NCI-H82 (cell line): Measurements from ENCODE around the gene NR4A1.
A peak's percentile ranks its signal among the peaks of the same experiment; 100 is the strongest.

ENCODE experiments used
- DNase-seq: peaks from one replicate; lab custom pipeline; 2025; lab: John Stamatoyannopoulos, UW

NR4A1 gene

DNA sequence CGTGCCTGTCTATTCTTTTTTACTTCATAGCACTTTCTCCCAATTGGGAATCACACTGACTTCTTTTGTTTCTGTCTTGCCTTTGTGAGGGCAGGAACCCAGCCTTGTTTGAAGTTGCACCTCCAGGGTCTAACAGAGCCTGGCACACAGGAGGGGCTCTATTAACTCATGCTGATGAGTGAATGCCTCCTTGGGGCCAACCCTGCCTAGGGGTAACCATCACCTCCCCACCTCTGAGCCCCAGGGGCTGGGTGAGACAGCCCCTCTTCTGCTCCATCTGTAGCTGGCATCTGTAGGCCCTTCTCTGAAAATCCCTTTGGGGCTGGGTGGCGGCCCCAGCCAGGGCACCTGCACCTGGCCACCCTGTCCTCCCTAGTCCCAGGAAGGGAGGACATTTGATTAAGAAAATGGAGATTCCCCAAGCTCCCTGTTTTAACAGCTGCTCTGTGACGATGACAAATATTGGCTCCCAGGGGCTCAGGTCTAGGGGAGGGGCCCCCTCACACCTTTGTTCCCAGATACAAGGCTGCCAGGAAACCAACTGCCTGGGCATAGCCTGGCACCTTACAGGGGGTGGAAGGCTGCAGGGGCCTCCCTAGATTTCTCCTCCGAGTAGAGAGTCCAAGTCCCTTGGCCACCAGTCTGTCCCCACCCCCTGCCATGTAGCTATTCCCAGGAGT, 32.7 kb upstream of the NR4A1 start:
- DNase-seq: no peak

DNA sequence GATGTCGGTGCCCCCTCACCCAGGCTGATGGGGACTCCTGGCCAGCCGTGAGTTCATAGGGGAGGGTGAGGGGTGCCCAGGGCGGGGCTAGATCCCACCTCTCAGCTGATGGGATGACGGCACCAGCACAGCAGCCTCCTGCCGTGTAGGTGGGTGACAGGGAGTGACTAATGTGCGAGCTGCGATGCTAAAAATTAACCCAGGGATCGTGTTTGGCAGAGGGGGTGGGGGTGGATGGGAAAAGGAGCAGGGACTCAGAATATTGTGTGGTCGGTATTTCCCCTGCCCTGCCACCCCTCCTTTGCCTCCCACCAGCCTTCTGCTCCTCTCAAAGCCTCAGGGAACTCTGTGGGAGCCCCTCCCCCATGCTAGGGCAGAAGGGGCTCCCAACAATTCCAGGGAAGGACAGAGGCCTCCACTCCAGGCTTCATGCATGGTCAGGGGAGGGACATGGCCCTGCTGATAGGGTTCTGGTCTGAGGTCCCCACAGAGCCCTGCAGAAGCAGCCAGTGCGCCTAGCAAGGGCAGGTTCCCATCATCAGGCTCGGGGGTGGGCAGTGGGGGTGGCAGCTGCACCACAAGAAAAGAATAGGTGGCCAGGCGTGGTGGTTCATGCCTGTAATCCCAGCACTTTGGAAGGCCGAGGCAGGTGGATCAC, 32.0 kb upstream of the NR4A1 start:
- no peak for DNase-seq

DNA sequence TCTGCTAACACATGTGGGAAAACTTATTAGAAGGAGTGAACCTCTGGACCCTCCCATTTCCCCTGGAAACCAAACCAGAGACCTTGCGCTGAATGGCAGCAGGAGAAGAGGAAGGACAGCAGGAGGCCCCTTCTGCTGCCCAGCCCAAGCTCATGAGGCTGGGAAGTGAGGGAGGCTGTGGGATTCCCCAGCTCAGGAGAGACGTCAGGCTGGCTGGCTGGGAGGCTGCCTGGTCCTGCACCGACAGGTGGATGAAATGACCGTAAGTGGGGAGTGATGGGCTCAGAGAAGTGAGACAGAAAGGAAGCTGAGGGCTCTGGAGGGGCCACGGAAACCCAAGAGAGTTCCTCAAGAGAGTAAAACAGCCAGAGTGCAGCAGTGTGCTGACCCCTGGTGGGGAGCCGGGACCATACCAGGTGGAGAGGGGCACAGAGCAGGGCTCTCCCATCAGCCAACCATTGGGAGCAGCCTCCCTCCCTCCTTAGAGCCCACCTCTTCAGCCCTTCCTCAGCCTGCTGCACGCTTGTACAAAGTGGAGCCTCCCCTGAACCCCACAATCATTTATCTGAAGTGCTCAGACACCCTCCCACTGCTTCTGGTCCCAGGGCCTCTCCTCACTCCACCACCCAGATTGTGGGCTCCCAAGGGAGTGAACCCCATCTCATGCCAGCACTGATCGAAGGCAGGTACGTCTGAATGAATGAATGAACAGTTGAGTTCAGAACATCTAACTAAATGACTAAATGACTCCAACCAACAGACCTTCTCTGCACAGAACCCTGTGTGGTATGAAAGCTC, 30.5 kb upstream of the NR4A1 start:
- DNase-seq: peak; percentile 90

DNA sequence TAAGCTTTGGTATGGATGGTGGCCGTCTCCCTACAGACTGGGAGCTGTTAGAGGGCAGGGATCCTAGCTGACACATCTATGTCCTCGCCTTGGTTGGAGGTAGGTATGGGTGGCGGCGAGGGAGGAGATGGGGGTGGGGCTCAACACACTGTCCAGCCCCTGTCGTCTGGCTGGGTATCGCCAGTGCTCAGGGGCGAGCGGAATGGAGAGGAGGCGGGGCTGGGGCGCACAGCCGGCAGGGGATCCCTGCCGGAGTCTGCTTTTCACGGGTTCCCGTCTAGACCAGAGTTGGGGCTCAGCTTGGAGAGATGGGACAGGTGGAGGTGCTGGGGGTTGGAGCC, 28.4 kb upstream of the NR4A1 start:
- peak; percentile 58 for DNase-seq

DNA sequence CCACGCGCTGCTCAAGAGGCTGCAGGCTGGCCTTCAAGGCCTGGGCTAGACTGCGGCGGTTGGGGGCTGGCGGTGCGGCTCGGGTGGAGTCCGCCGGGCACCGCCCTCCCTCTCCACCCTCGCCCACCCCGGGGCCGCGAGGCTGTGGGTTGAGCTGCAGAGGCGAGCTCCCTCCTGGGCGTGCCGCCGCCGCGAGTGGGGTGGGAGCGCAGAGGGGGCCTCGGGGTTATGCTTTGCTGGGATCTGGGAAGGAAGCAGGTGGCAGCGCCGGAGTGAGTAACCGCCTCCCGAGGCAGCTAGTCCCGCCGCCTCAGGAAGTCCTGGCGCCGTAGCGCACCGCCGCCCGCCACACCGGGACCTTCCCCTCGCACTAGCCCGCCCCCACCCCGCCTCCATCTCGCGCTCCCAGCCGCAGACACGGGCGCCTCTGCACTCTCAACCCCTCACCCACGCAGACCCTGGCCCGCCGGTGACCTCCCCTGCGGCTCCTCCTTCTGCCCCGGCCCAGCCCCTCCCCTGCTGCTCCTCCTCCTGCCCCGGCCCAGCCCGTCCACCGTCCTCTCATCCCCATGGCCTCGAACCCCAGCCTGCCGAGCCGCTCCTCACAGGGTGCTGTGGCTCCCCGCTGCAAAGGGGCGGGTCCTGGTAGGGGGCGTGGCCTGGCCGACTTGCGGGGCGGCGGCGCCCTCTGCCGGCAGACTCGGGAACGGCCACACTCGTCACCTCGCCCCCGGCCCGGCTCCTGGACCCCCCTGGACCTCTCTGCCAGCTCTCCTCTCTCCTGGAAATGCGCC, 27.9 kb upstream of the NR4A1 start:
- DNase-seq: peak; percentile 90

DNA sequence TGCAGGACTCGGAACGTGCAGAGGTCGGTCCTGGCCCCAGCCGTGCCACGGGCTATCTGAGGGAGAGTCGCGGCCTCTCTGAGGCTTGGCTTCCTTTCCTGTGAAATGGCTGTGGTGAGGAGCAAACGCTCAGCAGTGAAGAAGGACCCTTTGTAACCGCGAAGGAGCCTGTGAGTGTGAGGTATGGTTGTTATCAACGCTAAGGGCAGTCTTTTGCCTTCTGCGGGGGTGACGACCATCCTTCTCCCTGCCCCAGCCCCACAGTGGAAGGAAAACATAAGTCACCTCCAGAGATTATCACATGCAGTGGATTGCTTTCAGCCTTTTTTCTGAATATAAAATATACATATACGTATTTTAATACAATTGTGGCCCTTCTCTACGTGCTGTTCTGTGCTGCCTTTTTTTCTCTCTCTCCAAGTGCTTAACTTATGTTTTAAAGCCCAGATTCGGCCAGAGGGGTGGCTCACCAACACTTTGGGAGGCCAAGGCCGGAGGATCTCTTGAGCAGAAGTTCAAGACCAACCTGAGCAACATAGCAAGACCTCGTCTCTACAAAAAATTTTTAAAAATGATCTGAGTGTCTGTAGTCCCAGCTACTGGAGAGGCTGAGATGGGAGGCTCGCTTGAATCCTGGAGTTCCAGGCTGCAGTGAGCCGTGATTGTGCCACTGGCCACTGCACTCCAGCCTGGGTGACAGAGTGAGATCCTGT, 27.1 kb upstream of the NR4A1 start:
- DNase-seq: no peak

DNA sequence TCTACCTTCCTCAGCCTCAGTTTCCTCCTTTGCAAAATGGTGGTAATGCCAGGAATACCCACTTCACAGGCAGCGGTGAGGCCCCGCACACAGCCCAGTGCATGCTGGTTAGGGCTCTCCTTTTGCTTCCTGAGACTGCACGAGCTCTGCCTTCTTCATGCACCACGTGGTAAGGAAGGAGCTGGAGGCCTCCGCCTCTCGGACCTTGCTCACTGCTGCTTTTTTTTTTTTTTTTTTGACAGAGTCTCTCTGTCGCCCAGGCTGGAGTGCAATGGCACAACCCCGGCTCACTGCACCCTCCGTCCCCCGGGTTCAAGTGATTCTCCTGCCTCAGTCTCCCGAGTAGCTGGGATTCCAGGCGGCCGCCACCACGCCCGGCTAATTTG, 26.4 kb upstream of the NR4A1 start:
- no peak for DNase-seq

DNA sequence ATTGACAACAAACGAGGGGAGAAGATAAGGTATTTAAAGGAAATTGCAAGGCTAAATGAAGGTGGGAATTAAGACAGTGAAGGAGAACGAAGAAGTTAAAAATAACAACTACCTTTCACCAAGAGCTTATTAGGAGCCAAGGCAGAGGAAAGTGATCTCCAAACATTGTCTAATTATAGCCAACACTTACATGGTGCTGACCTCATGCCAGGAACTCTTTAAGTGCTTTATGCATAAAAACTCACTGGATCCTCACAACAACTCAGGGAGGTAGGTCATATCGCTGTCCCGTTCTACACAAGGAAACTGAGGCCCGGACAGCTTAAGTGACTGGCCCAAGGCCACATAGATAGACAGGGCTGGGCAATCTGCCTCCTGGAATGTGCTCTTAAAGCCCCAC, 25.0 kb upstream of the NR4A1 start:
- DNase-seq: no peak

DNA sequence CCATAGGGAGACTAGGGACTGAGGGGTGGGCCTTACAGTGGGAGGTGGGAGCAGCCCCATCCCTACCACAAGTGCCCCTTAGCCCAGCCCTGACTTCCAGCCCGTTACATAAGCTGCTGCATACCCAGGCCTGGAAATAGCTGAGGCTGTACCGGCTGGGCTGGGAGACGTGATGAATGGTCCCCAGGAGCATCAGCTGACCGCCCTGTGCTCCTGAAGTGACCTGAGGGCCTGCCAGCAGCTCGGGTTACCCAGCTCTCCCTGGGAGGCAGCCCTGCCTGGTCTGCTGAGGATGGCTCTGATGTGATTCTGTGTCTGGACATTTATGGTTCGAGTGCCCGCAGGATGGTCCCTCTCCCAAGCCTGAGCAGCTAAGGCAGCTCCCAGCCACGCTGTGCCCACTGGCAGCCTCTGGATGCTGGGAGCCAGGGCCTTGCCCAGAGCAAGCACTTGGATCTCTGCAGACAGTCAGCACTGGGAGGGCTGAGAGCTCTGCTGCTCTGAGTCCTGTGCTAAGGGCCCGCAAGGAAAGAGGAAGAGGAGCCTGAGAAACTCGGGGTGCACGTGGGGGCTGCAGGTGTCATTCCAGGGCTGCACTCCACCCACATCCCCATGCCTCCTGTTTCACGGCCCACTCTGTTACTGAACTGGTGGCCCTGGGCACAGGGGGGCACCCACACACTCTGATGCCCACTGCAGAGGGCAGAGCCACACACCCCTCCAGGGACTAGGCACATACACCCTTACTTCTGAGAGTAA, 24.0 kb upstream of the NR4A1 start:
- no peak for DNase-seq

DNA sequence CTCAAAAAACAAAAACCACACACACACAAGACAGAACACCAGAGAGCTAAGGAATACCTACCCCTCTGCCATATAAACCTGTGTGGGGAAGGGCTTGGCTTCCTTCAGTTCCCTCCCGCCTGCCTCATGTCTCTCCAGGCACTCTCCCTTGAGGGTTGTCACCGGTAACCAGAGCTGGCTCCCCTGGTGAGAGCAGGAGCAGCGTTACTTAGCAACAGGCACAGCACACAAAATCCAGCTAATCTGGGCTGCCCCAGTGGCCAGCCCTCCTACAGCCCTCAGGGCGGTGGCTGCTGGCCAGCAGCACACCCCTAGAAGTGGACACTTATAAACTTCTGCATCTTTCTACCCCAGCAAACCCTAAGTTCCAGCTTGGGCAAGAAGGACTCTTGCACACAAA, 21.6 kb upstream of the NR4A1 start:
- DNase-seq: peak; percentile 86

DNA sequence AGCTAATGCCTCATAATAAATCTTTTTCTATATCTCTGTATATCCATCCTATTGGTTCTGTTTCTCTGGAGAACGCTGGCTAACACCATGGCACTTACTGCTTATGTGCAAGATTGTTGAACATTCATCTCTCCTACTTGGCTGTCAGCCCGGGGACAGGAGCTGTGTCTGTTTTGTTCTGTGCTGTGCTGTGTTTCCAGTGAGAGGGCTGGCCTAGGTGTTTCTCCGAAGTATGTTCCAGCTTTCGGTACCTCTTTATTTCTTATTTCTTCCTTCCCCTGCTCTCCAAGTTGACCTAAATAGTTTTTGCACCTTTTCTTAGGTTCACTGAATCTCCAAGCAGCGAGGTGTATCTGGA, 18.8 kb upstream of the NR4A1 start:
- no peak for DNase-seq

DNA sequence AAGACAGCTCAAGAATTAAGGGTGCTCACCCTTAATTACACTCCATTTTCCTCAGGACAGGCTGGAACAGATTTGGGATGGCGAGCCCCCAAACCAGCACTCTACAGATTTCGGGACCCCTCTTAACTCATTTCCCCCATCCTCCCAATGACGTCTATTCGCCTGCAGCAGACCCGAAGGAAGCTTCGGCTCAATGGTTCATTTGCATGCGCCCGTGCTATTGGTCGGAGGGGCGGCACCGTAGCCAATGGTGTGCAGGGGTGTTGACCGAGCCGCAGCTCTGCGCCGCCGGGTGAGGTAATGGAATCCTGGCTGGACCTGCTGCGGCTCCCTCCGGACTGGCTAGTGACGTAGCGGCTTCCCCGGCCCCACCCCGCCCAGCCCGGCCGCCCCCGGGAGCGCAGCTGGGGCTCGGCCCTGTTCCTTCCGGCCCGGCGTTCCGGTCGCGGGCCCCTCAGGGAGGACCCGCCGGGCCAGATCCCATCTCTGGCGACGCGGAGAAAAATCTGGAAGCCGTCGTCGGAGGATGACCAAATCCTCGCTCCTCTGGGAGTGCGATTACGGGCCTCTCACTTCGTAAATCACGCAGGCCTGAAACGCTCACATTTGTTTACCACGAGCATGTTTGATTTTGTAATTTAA, 18.3 kb upstream of the NR4A1 start:
- DNase-seq: peak; percentile 99

DNA sequence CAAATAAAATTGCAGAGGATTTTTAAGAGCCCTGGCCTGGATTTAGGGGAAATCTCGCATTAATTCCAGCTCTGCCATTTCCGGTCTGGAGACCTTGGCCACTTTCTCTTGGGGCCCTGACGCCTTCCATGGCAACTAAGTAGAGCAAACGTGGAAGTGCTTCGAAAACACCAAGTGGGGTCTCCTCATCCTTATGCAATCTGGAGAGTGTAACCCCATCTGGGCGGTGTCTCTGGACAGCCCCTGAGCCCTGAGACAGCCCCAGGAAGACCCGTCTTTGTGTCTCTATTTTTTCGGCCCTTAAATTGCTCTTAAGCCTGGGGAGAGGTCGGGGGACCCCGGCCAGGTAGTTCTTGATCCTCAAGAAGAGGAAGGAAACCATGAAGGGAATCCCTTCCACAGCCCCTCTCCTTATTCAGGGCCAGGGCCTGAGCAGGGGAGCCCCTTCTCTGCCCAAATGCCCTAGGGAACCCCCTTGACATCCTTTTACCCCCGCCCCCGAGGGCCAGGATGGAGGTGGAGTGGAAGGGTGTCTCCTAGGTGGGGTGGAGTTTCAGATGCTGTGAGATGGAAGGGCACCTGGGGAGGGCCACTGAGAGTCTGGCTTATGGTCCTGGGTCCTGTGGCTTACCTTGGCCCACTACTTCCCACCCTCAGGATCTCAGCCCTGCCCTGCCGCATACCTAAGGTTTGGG, 17.6 kb upstream of the NR4A1 start:
- DNase-seq: peak; percentile 44

DNA sequence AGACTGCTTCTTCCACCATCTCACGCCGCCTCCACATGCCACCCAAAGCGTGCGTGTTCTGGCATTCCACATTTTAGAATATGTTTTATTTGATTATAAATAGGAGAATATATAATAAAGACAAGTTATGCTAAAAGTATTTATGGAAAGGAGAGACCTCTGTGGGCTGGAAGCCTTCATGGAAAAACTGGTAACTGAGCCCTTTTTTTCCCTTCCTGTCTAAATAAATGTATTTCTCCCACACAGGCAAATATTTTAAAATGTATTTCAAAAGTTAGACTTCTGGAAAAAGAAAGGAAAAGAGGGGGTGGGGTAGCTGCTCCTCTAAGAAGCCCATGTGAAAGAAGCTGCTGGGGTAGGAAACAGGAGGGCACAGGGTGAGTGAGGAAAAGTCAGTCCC, 16.1 kb upstream of the NR4A1 start:
- DNase-seq: no peak

DNA sequence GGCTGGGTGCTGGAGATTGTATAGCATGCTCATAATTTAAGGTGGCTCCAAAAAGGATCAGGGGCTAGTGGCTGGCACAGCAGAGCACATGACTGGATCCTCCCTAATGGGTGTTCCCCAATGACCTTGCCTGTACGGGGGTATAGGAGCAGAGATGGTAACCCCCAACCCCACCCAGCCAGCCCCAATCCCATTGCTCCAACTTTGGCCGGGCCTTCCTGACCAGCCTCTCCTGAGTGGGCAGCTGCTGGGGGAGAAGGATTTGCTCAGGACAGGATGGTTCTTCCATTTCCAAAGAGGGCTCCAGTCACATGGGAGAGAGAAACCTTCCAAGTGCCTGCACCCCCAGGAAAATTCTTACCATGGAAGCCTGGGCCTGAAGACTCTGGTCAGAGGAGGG, 15.3 kb upstream of the NR4A1 start:
- DNase-seq: no peak

DNA sequence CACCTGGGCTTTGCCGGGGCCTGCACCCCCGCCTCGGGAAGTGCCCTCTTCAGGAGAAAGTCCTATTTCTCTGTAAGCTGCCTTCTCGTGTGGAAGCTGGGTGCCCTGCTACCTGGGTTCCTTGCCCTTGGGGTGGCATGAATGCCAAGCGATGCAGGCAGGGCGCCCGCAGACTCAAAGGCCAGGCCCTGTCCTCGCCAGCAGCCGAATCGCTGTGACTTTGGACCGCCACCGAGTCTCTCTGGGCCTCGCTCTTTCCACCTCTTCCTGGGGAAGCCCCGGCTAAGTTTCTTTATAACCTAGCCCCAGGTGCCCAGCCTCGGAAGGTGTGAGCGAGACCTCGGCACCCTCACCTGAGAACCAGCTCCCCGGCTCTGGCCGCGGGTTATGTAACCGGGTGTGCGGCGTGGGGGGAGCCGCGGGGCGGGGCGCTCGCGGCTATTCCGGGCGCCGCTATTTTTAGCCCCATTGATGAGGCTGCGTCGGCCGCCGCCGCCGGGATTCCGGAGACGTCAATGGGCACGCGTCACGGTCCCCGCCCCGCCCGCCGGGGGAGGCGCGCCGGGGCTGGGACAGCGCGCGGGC, 14.6 kb upstream of the NR4A1 start:
- DNase-seq: peak; percentile 83

DNA sequence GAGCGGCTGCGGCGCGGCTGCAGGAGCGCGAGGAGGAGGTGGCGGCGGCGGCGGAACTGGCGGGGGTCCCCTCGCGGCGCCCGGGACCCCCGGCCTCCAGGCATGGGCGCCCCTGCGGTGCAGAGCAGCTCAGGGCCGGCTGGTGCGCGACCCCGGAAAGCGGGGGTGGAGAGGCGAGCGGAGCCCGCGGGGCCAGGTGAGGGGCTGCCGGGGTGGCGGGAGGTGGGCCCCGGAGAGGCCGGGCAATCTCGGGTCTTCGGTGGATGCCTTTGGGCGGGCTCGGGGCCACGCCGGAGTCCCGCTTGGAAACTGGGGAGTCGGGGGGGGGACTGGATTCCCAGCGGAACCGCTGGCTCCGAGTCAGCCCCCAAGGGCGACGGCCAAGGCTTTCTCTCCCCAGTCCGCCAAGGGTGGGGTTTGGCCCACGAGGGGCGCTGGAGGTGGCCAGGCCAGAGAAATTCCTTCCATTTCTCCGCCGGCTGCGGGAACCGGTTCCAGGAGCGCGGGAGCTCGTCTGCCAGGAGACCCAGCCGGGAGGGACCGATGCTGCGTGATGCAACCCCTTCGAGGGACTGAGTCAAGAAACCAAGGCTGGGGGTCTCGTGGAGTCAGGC, 13.9 kb upstream of the NR4A1 start:
- peak; percentile 62 for DNase-seq

DNA sequence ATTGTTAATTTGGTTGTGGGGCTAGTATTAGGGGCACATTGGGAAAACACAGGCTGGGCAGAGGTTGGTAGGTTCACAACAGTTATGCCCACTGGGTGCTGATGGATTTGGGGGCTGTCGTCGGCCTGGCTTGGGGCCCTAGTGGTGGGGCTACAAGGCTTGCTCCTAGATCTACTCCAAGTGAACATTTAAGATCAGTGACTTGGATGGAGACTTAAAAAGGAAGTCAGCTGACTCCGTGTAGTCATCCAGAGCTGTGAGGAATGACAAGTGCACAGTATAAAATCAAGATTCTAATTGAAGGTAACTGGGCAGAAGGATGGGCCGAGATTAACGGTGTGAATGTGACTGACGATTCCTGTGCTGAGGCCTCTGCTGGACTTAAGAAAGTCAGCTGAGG, 12.8 kb upstream of the NR4A1 start:
- DNase-seq: no peak

DNA sequence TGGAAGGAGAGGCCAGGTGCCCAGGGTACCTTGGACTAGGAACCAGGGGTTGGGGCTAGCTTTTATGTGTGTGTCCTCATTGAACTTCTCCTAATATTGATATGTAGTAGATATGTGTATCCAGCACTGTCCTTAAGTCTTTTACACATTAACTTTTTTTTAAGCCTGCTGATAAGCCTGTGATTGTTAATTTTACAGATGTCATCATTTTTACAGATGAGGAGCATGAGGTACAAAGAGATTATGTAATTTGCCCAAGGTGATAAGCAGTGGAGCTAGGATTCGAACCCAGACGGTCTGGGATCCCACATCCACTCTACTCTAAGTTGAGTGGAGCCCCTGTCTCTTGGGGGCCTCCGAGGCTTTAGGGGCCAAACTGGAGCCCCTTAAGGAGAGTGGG, 10.2 kb upstream of the NR4A1 start:
- DNase-seq: no peak
